Lower leg skin (tissue), 4 donors: ENCODE results near the gene CDK16. TPM values are rescaled to one million over a fixed set of nuclear protein-coding genes. Genes with fewer than 3 reads are reported as not detected.
A peak's percentile ranks its signal among the peaks of the same experiment; 100 is the strongest.

Experiments used
- DNase-seq, 2 donors: peaks; one replicate each; pipeline ENCODE4 v3.0.0-alpha.2; 2019; ENCODE audit warnings: low spot score in 2 of 2
- H3K4me3 ChIP-seq: fragments of 200-600 bp; sonication (generic); 2 replicates; pipeline ENCODE4 v1.5.1; 2017; ENCODE audit warnings: mild to moderate bottlenecking, low read depth; ENCODE audit not compliant: poor library complexity, severe bottlenecking
- POLR2A ChIP-seq, 2 donors: fragments of 450-650 bp; IDR thresholded peaks; one replicate each; pipeline ENCODE4 v1.6.1; 2016 to 2017; ENCODE audit warnings: antibody characterized with exemption in 2 of 2, mild to moderate bottlenecking in 1 of 2, moderate library complexity in 1 of 2
- WGBS, 2 donors: methylation state at CpG; one replicate each; pipeline ENCODE4 v1.1.5; 2018; 5-methylcytosine and 5-hydroxymethylcytosine counted together
- intact Hi-C: fragments of 100-400 bp; cut with DNase I; formaldehyde crosslinking; loops from one replicate; pipeline ENCODE4 v1.15.0; 2023; ENCODE audit warnings: low total_unique reads
- total RNA-seq, 4 donors: library from RNA; depleted of rRNA; stranded (reverse); fragments of >200 nt; gene quantifications; one replicate each; pipeline ENCODE4 v1.1.0, GENCODE V29; 2016
- TF ChIP-seq, protein P1 (sequence below), 3 donors: fragments of 450-650 bp; IDR thresholded peaks; one replicate each; pipeline ENCODE4 v1.5.1; 2016; ENCODE audit warnings: antibody characterized with exemption in 3 of 3, mild to moderate bottlenecking in 3 of 3, moderate library complexity in 2 of 3

The CDK16 gene
- total RNA-seq, 4 donors from 2014 or later = 57.7 to 98.0 (median 73.5) TPM

DNA sequence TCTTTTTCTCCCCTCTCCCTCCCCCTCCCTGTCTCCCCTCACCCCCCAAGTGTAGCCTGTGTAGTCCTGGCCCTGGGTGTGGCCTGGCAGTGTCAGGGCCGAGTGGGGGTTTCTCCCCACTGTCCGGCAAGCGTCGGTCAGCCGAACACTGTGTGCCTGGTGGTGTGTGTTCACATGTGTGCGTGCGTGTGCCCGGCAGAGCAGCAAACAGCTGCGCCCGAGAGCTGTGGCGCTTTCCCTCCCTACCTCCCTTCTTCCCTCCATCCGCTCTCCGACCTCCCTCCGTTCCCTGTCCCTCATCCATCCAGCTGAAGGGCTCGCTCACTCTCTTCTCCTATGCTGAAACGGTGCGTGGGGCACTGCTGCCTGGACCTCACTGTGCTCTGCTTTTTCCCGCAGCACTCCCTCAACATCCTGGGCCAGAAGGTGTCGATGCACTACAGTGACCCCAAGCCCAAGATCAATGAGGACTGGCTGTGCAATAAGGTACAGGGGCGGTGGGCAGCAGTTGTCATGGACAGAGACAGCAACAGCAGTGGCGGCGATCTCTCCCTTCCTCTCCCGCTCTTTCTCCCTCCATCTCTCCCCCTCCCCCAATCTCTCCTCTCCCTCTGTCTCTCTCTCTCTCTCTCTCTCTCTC, 42.3 kb upstream of the CDK16 start:
- DNase-seq = peak in 1 of 2 donors; percentile 72
- no peak overlapping the region for H3K4me3 ChIP-seq
- no peak for TF ChIP-seq POLR2A (IDR thresholded peaks at IDR 0.05)
- TF ChIP-seq, protein P1, sequence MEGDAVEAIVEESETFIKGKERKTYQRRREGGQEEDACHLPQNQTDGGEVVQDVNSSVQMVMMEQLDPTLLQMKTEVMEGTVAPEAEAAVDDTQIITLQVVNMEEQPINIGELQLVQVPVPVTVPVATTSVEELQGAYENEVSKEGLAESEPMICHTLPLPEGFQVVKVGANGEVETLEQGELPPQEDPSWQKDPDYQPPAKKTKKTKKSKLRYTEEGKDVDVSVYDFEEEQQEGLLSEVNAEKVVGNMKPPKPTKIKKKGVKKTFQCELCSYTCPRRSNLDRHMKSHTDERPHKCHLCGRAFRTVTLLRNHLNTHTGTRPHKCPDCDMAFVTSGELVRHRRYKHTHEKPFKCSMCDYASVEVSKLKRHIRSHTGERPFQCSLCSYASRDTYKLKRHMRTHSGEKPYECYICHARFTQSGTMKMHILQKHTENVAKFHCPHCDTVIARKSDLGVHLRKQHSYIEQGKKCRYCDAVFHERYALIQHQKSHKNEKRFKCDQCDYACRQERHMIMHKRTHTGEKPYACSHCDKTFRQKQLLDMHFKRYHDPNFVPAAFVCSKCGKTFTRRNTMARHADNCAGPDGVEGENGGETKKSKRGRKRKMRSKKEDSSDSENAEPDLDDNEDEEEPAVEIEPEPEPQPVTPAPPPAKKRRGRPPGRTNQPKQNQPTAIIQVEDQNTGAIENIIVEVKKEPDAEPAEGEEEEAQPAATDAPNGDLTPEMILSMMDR (IDR thresholded peaks at IDR 0.05) = no peak
- WGBS, 2 donors = 81 to 96% methylated on average over 13 to 23 of the region's 23 CpGs
- intact Hi-C loops = no loop called here

DNA sequence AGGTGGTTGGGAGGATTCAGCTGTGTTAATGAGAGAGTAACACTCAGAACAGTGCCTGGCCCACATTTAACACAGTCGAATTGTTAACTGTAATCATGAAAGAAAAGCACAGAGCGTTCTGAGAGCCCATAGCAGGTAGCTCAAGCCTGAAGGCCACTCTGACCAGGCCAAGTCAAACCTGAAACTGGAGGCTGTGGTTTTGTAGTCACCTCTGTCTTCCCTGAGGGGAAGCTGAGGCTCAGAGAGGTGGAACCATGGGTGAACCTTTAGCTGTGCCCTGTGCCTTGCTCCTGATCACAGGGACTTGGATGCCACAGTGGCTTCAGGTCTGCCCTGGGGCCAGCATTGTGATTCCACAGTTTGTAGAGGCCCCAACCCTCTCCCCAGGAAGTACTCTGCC, 41.4 kb upstream of the CDK16 start:
- DNase-seq = peak in 1 of 2 donors; percentile 48
- intact Hi-C loops = no loop called here
- WGBS, 2 donors = 74 to 90% methylated on average over 2 of the region's 2 CpGs
- TF ChIP-seq, protein P1 (IDR thresholded peaks at IDR 0.05) = no peak
- no peak for TF ChIP-seq POLR2A (IDR thresholded peaks at IDR 0.05)
- no peak overlapping the region for H3K4me3 ChIP-seq

DNA sequence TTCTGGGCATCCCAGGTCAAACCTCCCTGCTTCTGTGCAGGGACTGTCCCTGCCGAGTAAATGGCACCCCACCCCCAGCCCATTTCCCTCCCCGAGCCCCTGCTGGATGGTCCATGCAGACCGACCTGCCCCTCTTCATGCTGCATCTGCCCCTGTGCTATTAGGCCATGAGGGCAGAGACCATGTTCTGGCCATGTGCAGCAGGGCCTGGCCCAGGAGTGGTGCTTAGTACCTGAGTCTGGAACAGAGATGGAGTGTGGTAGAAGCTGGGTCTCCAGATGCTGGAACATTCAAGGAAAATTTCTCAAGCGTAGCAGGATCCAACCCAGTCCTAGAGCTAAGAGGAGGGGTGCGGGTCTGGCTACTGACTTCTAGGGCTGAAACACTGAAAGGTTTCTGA, 40.1 kb upstream of the CDK16 start:
- intact Hi-C loops = no loop called here
- no peak for TF ChIP-seq POLR2A (IDR thresholded peaks at IDR 0.05)
- TF ChIP-seq, protein P1 (IDR thresholded peaks at IDR 0.05) = no peak
- no peak overlapping the region for H3K4me3 ChIP-seq
- 85 to 91% methylated on average over 4 to 5 of the region's 5 CpGs for WGBS, 2 donors
- no peak for DNase-seq

DNA sequence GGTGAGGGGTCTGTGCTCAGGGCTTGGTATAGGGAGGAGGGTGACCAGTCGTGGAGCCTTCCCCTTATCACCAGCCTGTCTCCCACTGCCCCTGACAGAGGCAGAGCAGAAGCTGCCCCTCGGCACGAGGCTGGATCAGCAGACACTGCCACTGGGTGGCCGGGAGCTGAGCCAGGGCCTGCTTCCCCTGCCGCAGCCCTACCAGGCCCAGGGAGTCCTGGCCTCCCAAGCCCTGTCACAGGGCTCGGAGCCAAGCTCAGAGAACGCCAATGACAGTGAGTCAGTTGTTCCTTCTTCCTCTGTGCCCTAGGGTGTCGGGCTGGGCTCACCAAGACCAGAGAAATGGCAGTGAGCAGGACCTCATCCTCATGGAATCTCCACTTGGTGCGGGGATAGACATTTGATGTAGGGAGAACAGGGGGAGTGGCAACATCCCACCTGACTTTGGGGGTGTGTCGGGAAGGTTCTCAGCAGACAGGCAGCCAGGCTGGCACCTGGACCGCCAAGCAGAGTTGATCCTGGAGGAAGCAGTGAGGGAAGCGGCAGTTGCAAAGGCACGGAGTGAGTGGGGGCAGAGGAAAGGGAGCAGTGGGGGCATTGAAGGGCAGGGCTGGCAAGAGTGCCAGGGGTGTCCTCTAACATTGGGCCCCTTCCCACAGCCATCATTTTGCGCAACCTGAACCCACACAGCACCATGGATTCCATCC, 39.1 kb upstream of the CDK16 start:
- intact Hi-C loops = no loop called here
- TF ChIP-seq POLR2A (IDR thresholded peaks at IDR 0.05) = no peak
- TF ChIP-seq, protein P1 (IDR thresholded peaks at IDR 0.05) = no peak
- WGBS, 2 donors = 33 to 52% methylated on average over 10 to 12 of the region's 14 CpGs
- DNase-seq = no peak
- H3K4me3 ChIP-seq = no peak overlapping the region

DNA sequence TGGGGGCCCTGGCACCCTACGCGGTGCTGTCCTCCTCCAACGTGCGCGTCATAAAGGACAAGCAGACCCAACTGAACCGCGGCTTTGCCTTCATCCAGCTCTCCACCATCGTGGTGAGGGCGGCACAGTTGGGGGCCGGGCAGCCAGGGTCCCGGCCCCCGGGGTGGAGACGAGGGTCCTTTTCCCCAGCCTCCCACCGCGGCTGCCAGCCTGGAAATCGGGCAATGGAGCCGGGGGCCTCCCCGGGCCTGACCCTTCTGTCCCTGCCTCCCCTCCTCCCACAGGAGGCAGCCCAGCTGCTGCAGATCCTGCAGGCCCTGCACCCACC, 38.6 kb upstream of the CDK16 start:
- DNase-seq = no peak
- 94 to 100% methylated on average over 6 to 18 of the region's 18 CpGs for WGBS, 2 donors
- no peak overlapping the region for H3K4me3 ChIP-seq
- intact Hi-C loops = no loop called here
- TF ChIP-seq, protein P1 (IDR thresholded peaks at IDR 0.05) = no peak
- no peak for TF ChIP-seq POLR2A (IDR thresholded peaks at IDR 0.05)
